Upper lobe of left lung (tissue), 4 donors: ENCODE measurements around the gene NAIF1.

Experiments used
- CTCF ChIP-seq, 6 experiments: fragments of 450-650 bp in 4 of 6; fragments of 200-600 bp in 2 of 6; sonication (generic) in 2 of 6; IDR thresholded peaks; one replicate each; pipeline ENCODE4 v1.5.1; 2016 to 2019; ENCODE audit warnings: antibody characterized with exemption in 6 of 6
- POLR2A ChIP-seq, 4 donors: fragments of 450-650 bp; IDR thresholded peaks; one replicate each; pipeline ENCODE4 v1.5.1; 2016 to 2017; ENCODE audit warnings: antibody characterized with exemption in 4 of 4, mild to moderate bottlenecking in 2 of 4
- POLR2AphosphoS5 ChIP-seq, 2 donors: sonication (generic); formaldehyde crosslinking; IDR thresholded peaks; one replicate each; pipeline ENCODE4 v1.5.1; 2017; ENCODE audit warnings: antibody characterized with exemption in 2 of 2

DNA sequence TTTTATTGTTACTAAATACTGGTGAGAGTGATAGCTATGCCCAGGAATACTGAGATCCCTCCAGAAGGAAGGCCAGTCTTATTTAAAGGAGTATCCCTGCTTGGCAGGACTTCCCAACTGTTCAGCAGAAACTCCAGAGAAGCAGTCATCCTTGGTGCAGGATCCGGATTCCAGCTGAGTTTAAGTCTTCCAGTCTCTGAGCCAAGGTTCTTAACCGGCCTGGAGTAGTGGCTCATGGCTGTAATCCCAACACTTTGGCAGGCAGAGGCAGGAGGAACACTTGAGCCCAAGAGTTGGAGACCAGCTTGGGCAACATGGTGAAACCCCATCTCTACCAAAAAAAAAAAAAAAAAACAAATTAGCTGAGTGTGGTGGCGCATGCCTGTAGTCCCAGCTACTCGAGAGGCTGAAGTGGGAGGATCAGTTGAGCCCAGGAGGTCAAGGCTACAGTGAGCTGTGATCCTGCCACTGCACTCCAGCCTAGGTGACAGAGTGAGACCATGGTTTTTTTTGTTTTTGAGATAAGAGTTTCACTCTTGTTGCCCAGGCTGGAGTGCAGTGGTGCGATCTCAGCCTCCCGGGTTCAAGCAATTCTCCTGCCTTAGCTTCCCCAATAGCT, 7.6 kb downstream of the NAIF1 start:
- TF ChIP-seq POLR2A (IDR thresholded peaks at IDR 0.05) (no peak), CTCF (IDR thresholded peaks at IDR 0.05) (no peak), POLR2AphosphoS5 (IDR thresholded peaks at IDR 0.05) (no peak)
